ENCODE data around the gene SLC39A11.

The SLC39A11 gene

GRCh38 chr17:72696721-72697120 is 395.8 kb downstream of the SLC39A11 start:
- H2AFZ ChIP-seq (ENCODE audit: low read depth, low read length): no peak overlapping the region

GRCh38 chr17:72696156-72696555 is 396.3 kb downstream of the SLC39A11 start:
- Histone ChIP-seq H3K4me2 (ENCODE audit: low read length) (no peak overlapping the region), H3K36me3 (replicated peaks; ENCODE audit: low read depth, low read length) (peaks cover 2% of the 10 kb centered on the region)

More at GRCh38 chr17:72696721-72697120, 395.8 kb downstream of the SLC39A11 start:
- H3K9ac ChIP-seq (ENCODE audit: low read length): no peak overlapping the region
- H3K27ac ChIP-seq (ENCODE audit: low read length): no peak overlapping the region
- no peak for TF ChIP-seq CTCF (IDR thresholded peaks at IDR 0.05; ENCODE audit: low read depth, low read length)
- TF ChIP-seq EZH2phosphoT487 (IDR thresholded peaks at IDR 0.05; ENCODE audit: low read depth): no peak
- no peaks in the 10 kb centered on the region for H3K27me3 ChIP-seq (ENCODE audit: low read depth, low read length)
- H3K36me3 ChIP-seq (replicated peaks; ENCODE audit: low read depth, low read length): peaks cover 2% of the 10 kb centered on the region
- H4K20me1 ChIP-seq (ENCODE audit: insufficient read depth, low read length): no peaks in the 10 kb centered on the region
- no peaks in the 10 kb centered on the region for H3K4me1 ChIP-seq (ENCODE audit: low read length)
- H3K4me2 ChIP-seq (ENCODE audit: low read length): no peak overlapping the region
- no peaks in the 10 kb centered on the region for H3K9me3 ChIP-seq (ENCODE audit: insufficient read depth, low read length)
- no peak overlapping the region for H3K4me3 ChIP-seq (ENCODE audit: low read length)
- H3K79me2 ChIP-seq (ENCODE audit: low read length): no peaks in the 10 kb centered on the region

GRCh38 chr17:72693956-72694355 is 398.5 kb downstream of the SLC39A11 start:
- H3K4me2 ChIP-seq (ENCODE audit: low read length): no peak overlapping the region
- no peak overlapping the region for H3K4me3 ChIP-seq (ENCODE audit: low read length)
- TF ChIP-seq CTCF (IDR thresholded peaks at IDR 0.05; ENCODE audit: low read depth, low read length): no peak
- TF ChIP-seq EZH2phosphoT487 (IDR thresholded peaks at IDR 0.05; ENCODE audit: low read depth): no peak

More at GRCh38 chr17:72696156-72696555, 396.3 kb downstream of the SLC39A11 start:
- TF ChIP-seq CTCF (IDR thresholded peaks at IDR 0.05; ENCODE audit: low read depth, low read length) (no peak), EZH2phosphoT487 (IDR thresholded peaks at IDR 0.05; ENCODE audit: low read depth) (no peak)
- Histone ChIP-seq H3K27me3 (ENCODE audit: low read depth, low read length) (no peaks in the 10 kb centered on the region), H3K4me1 (ENCODE audit: low read length) (no peaks in the 10 kb centered on the region), H3K79me2 (ENCODE audit: low read length) (no peaks in the 10 kb centered on the region), H2AFZ (ENCODE audit: low read depth, low read length) (no peak overlapping the region), H3K4me3 (ENCODE audit: low read length) (no peak overlapping the region), H3K9me3 (ENCODE audit: insufficient read depth, low read length) (no peaks in the 10 kb centered on the region), H4K20me1 (ENCODE audit: insufficient read depth, low read length) (no peaks in the 10 kb centered on the region), H3K9ac (ENCODE audit: low read length) (no peak overlapping the region), H3K27ac (ENCODE audit: low read length) (no peak overlapping the region)

GRCh38 chr17:72693151-72693878 is 399.2 kb downstream of the SLC39A11 start:
- Histone ChIP-seq H3K27me3 (ENCODE audit: low read depth, low read length) (no peaks in the 10 kb centered on the region), H3K36me3 (replicated peaks; ENCODE audit: low read depth, low read length) (no peaks in the 10 kb centered on the region), H3K4me1 (ENCODE audit: low read length) (no peaks in the 10 kb centered on the region), H2AFZ (ENCODE audit: low read depth, low read length) (no peak overlapping the region), H3K79me2 (ENCODE audit: low read length) (no peaks in the 10 kb centered on the region), H3K4me3 (ENCODE audit: low read length) (no peak overlapping the region), H3K9ac (ENCODE audit: low read length) (no peak overlapping the region), H3K9me3 (ENCODE audit: insufficient read depth, low read length) (no peaks in the 10 kb centered on the region), H3K27ac (ENCODE audit: low read length) (no peak overlapping the region), H3K4me2 (ENCODE audit: low read length) (no peak overlapping the region), H4K20me1 (ENCODE audit: insufficient read depth, low read length) (no peaks in the 10 kb centered on the region)
- TF ChIP-seq CTCF (IDR thresholded peaks at IDR 0.05; ENCODE audit: low read depth, low read length): no peak
- no peak for TF ChIP-seq EZH2phosphoT487 (IDR thresholded peaks at IDR 0.05; ENCODE audit: low read depth)

More at GRCh38 chr17:72693956-72694355, 398.5 kb downstream of the SLC39A11 start:
- Histone ChIP-seq H3K9ac (ENCODE audit: low read length) (no peak overlapping the region), H3K79me2 (ENCODE audit: low read length) (no peaks in the 10 kb centered on the region), H3K36me3 (replicated peaks; ENCODE audit: low read depth, low read length) (no peaks in the 10 kb centered on the region), H2AFZ (ENCODE audit: low read depth, low read length) (no peak overlapping the region), H4K20me1 (ENCODE audit: insufficient read depth, low read length) (no peaks in the 10 kb centered on the region), H3K27ac (ENCODE audit: low read length) (no peak overlapping the region), H3K4me1 (ENCODE audit: low read length) (no peaks in the 10 kb centered on the region), H3K9me3 (ENCODE audit: insufficient read depth, low read length) (no peaks in the 10 kb centered on the region), H3K27me3 (ENCODE audit: low read depth, low read length) (no peaks in the 10 kb centered on the region)

All from OCI-LY3 (cell line).